Spleen (tissue), 7 donors: ENCODE measurements around the gene SACM1L.

ENCODE experiments used
- POLR2A ChIP-seq, 3 donors: fragments of 450-650 bp; IDR thresholded peaks; one replicate each; pipeline ENCODE4 v1.5.1; 2017; ENCODE audit warnings: antibody characterized with exemption in 3 of 3, mild to moderate bottlenecking in 1 of 3
- POLR2AphosphoS5 ChIP-seq, 3 donors: sonication (generic); formaldehyde crosslinking; IDR thresholded peaks; one replicate each; pipeline ENCODE4 v1.5.1; 2017; ENCODE audit warnings: antibody characterized with exemption in 3 of 3
- TF ChIP-seq, protein P1 (sequence below), 11 experiments: fragments of 200-600 bp in 7 of 11; fragments of 450-650 bp in 4 of 11; sonication (generic) in 4 of 11; IDR thresholded peaks in 8 of 11; conservative IDR thresholded peaks in 3 of 11; 1 replicate in 7 of 11; 2 replicates in 4 of 11; pipeline versions ENCODE4 v1.4.0 to v1.8.0; 2016 to 2021; ENCODE audit warnings: antibody characterized with exemption in 11 of 11, inconsistent platforms in 4 of 11, mild to moderate bottlenecking in 1 of 11
- donor health status: DM: no; HTN: no; CAD: no; lungs with moderate emphysema.
- donor health status: DM: no; HTN: no; CAD: no.
- donor health status: DM: no; HTN: no; CAD: no.

DNA sequence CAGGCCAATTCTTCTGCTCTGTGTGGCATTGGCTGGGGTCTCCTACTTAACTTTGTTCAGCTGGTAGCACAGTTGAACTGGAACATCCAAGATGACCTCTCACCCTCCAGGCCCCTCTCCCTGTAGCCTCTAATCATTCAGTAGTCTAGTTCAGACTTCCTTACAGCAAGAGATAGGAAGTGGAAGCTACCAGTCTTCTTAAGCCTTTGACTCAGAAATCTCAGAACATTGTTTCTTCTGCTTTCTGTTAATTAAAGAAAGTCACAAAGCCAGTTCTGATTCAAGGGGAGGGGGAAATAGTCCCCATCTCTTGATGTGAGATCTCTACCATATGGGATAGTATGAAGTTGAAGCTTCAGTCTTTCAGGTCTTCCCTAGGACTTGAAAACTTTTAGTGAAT, 18.8 kb upstream of the SACM1L start:
- TF ChIP-seq, protein P1, sequence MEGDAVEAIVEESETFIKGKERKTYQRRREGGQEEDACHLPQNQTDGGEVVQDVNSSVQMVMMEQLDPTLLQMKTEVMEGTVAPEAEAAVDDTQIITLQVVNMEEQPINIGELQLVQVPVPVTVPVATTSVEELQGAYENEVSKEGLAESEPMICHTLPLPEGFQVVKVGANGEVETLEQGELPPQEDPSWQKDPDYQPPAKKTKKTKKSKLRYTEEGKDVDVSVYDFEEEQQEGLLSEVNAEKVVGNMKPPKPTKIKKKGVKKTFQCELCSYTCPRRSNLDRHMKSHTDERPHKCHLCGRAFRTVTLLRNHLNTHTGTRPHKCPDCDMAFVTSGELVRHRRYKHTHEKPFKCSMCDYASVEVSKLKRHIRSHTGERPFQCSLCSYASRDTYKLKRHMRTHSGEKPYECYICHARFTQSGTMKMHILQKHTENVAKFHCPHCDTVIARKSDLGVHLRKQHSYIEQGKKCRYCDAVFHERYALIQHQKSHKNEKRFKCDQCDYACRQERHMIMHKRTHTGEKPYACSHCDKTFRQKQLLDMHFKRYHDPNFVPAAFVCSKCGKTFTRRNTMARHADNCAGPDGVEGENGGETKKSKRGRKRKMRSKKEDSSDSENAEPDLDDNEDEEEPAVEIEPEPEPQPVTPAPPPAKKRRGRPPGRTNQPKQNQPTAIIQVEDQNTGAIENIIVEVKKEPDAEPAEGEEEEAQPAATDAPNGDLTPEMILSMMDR (IDR thresholded peaks at IDR 0.05 in 8 of 11, conservative IDR thresholded peaks at IDR 0.05 in 3 of 11): no peak
- TF ChIP-seq POLR2AphosphoS5 (IDR thresholded peaks at IDR 0.05): no peak
- no peak for TF ChIP-seq POLR2A (IDR thresholded peaks at IDR 0.05)
